Left lung (tissue), 10 donors: ENCODE results near the gene FRMD4A. TPM values are rescaled to one million over a fixed set of nuclear protein-coding genes. Genes with fewer than 3 reads are reported as not detected.

Experiments
- ATAC-seq: fragments of 200-7000 bp; cut with Tn5 transposase; one replicate; pipeline ENCODE4 v1.9.1; 2020; ENCODE audit warnings: moderate library complexity
- DNase-seq, 4 donors: peaks; one replicate each; pipeline ENCODE4 v3.0.0-alpha.2; 2013 to 2020
- H3K27ac ChIP-seq, 2 donors: fragments of 200-600 bp; sonication (generic) in 1 of 2; one replicate each; pipeline versions ENCODE4 v1.5.0 to v1.8.0; 2020 to 2021
- H3K27me3 ChIP-seq, 2 donors: fragments of 200-600 bp; sonication (generic) in 1 of 2; one replicate each; pipeline versions ENCODE4 v1.5.0 to v1.8.0; 2020 to 2021
- H3K36me3 ChIP-seq, 2 donors: fragments of 200-600 bp; sonication (generic) in 1 of 2; one replicate each; pipeline versions ENCODE4 v1.5.0 to v1.8.0; 2020 to 2021
- H3K4me1 ChIP-seq, 2 donors: fragments of 200-600 bp; one replicate each; pipeline ENCODE4 v1.8.0; 2021
- H3K4me3 ChIP-seq, 2 donors: fragments of 200-600 bp; sonication (generic) in 1 of 2; one replicate each; pipeline versions ENCODE4 v1.5.0 to v1.8.0; 2020 to 2021; ENCODE audit warnings: mild to moderate bottlenecking in 1 of 2
- H3K9me3 ChIP-seq, 2 donors: fragments of 200-600 bp; sonication (generic) in 1 of 2; one replicate each; pipeline versions ENCODE4 v1.5.0 to v1.8.0; 2020 to 2021
- CTCF ChIP-seq, 2 donors: fragments of 200-600 bp; sonication (generic) in 1 of 2; IDR thresholded peaks; one replicate each; pipeline versions ENCODE4 v1.5.0 to v1.8.0; 2021; ENCODE audit warnings: antibody characterized with exemption in 2 of 2
- intact Hi-C, 2 donors: fragments of 100-400 bp; cut with DNase I; formaldehyde crosslinking; loops; one replicate each; pipeline versions ENCODE4 v1.11.2 to v1.14.2; 2022
- polyA plus RNA-seq, 6 donors: library from polyadenylated mRNA; unstranded; fragments of 120-200 nt; gene quantifications; one replicate each; pipeline ENCODE4 v1.2.1, GENCODE V29; 2013; ENCODE audit not compliant: insufficient read length in 6 of 6
- total RNA-seq, 2 donors: library from RNA; stranded (reverse); fragmentation: NEBNext Ultra II Directional; extraction: Animal tissue kit (Norgen Biotek cat#: 25700); gene quantifications; one replicate each; pipeline ENCODE4 v1.2.1, GENCODE V29; 2021
- donor health status: DM: no; HTN: yes; CAD: no.
- donor health status: DM: no; HTN: no; CAD: no.

The FRMD4A gene
- total and polyA plus RNA-seq, 8 donors: 33.9 to 62.8 (median 57.0) TPM

- Histone ChIP-seq H3K4me3 (no peak overlapping the region), H3K9me3 (no peaks in the 10 kb centered on the region), H3K4me1 (no peaks in the 10 kb centered on the region), H3K27ac (no peak overlapping the region), H3K36me3 (no peaks in the 10 kb centered on the region), H3K27me3 (no peaks in the 10 kb centered on the region)
- no peak for TF ChIP-seq CTCF (IDR thresholded peaks at IDR 0.05)
- peak in 1 of 4 donors; percentile 10 for DNase-seq
- intact Hi-C loops: no loop called here
- no peak for ATAC-seq
Observed at GRCh38 chr10:13743101-13743693, 587.5 kb downstream of the FRMD4A start.

- intact Hi-C loops: no loop called here
- H3K4me3 ChIP-seq: no peak overlapping the region
- H3K9me3 ChIP-seq: no peaks in the 10 kb centered on the region
- no peak for TF ChIP-seq CTCF (IDR thresholded peaks at IDR 0.05)
- H3K27me3 ChIP-seq: no peaks in the 10 kb centered on the region
- no peak for ATAC-seq
- H3K4me1 ChIP-seq: no peaks in the 10 kb centered on the region
- DNase-seq: no peak
- peaks cover 0 to 5% of the 10 kb centered on the region in 2 donors for H3K36me3 ChIP-seq
- H3K27ac ChIP-seq: no peak overlapping the region
Observed at GRCh38 chr10:13741438-13741837, 589.3 kb downstream of the FRMD4A start.

- H3K36me3 ChIP-seq: peaks cover 0 to 5% of the 10 kb centered on the region in 2 donors
- no peak for TF ChIP-seq CTCF (IDR thresholded peaks at IDR 0.05)
- intact Hi-C loops: no loop called here
- no peaks in the 10 kb centered on the region for H3K9me3 ChIP-seq
- H3K27me3 ChIP-seq: no peaks in the 10 kb centered on the region
- no peak overlapping the region for H3K4me3 ChIP-seq
- ATAC-seq (no peak), DNase-seq (no peak)
- H3K27ac ChIP-seq: no peak overlapping the region
- no peaks in the 10 kb centered on the region for H3K4me1 ChIP-seq
Observed at GRCh38 chr10:13740461-13740860, 590.3 kb downstream of the FRMD4A start.

- Histone ChIP-seq H3K4me3 (no peak overlapping the region), H3K27ac (no peak overlapping the region), H3K9me3 (no peaks in the 10 kb centered on the region), H3K36me3 (peaks cover 0 to 5% of the 10 kb centered on the region in 2 donors), H3K27me3 (no peaks in the 10 kb centered on the region), H3K4me1 (no peaks in the 10 kb centered on the region)
- no peak for ATAC-seq
- DNase-seq: no peak
- intact Hi-C loops: no loop called here
- TF ChIP-seq CTCF (IDR thresholded peaks at IDR 0.05): no peak
Observed at GRCh38 chr10:13739183-13739582, 591.5 kb downstream of the FRMD4A start.

- Histone ChIP-seq H3K27ac (no peak overlapping the region), H3K4me3 (no peak overlapping the region), H3K9me3 (no peaks in the 10 kb centered on the region), H3K27me3 (no peaks in the 10 kb centered on the region), H3K4me1 (no peaks in the 10 kb centered on the region), H3K36me3 (peaks cover 0 to 5% of the 10 kb centered on the region in 2 donors)
- ATAC-seq: no peak
- intact Hi-C loops: no loop called here
- no peak for TF ChIP-seq CTCF (IDR thresholded peaks at IDR 0.05)
- no peak for DNase-seq
Observed at GRCh38 chr10:13736506-13736905, 594.2 kb downstream of the FRMD4A start.
